Keratinocyte (primary cell): ENCODE measurements around the gene WNT8A.

Source experiments
- CTCF ChIP-seq, 3 experiments: IDR thresholded peaks in 1 of 3; conservative IDR thresholded peaks in 1 of 3; optimal IDR thresholded peaks in 1 of 3; 2 replicates in 2 of 3; 3 replicates in 1 of 3; pipeline versions ENCODE3 to v1.5.1; 2011; ENCODE audit warnings: low read length in 3 of 3, mild to moderate bottlenecking in 3 of 3, moderate library complexity in 2 of 3, control low read depth in 1 of 3, inconsistent platforms in 1 of 3; ENCODE audit not compliant: insufficient read depth in 2 of 3; ENCODE audit errors: extremely low read depth in 1 of 3
- EZH2 ChIP-seq: IDR thresholded peaks from one replicate; pipeline ENCODE4 v1.6.1; 2012; ENCODE audit warnings: inconsistent platforms, mild to moderate bottlenecking, low read length, moderate library complexity

- TF ChIP-seq CTCF (optimal IDR thresholded peaks at IDR 0.05 in 1 of 3, IDR thresholded peaks at IDR 0.05 in 1 of 3, conservative IDR thresholded peaks at IDR 0.05 in 1 of 3; ENCODE audit: extremely low read depth in 1 of 3, insufficient read depth in 2 of 3, low read length in 3 of 3) (no peak), EZH2 (no peak)
Observed at GRCh38 chr5:138107213-138107612, 23.4 kb downstream of the WNT8A start.
